Measurements from ENCODE around the gene NF2.
"Not testable (repeated sequence)": the region's sequence is repeated elsewhere in the genome, so short reads cannot be mapped to it uniquely, and the experiment has no call there.

The NF2 gene

DNA sequence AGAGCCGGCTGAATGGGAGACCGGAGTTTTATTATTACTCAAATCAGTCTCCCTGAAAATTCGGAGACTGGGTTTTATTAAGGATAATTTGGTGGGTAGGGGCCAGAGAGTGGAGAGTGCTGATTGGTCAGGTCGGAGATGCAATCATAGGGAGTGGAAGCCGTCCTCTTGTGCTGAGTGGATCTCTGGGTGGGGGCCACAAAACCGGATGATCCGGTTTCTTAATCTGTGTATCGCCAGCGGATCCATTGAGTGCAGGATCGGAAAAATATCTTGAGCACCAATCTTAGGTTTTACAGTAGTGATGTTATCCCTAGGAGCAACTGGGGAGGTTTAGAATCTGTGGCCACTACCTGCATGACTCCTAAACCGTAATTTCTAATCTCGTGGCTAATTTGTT, 21.6 kb upstream of the NF2 start:
- no peak for DNase-seq (ENCODE audit: low read depth)
- H3K4me3 ChIP-seq (ENCODE audit: control insufficient read depth, low read depth, low read length): no peak overlapping the region
- TF ChIP-seq, protein P1, sequence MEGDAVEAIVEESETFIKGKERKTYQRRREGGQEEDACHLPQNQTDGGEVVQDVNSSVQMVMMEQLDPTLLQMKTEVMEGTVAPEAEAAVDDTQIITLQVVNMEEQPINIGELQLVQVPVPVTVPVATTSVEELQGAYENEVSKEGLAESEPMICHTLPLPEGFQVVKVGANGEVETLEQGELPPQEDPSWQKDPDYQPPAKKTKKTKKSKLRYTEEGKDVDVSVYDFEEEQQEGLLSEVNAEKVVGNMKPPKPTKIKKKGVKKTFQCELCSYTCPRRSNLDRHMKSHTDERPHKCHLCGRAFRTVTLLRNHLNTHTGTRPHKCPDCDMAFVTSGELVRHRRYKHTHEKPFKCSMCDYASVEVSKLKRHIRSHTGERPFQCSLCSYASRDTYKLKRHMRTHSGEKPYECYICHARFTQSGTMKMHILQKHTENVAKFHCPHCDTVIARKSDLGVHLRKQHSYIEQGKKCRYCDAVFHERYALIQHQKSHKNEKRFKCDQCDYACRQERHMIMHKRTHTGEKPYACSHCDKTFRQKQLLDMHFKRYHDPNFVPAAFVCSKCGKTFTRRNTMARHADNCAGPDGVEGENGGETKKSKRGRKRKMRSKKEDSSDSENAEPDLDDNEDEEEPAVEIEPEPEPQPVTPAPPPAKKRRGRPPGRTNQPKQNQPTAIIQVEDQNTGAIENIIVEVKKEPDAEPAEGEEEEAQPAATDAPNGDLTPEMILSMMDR (IDR thresholded peaks at IDR 0.05; ENCODE audit: control insufficient read depth, insufficient read depth, low read depth, low read length, missing control alignments): no peak

DNA sequence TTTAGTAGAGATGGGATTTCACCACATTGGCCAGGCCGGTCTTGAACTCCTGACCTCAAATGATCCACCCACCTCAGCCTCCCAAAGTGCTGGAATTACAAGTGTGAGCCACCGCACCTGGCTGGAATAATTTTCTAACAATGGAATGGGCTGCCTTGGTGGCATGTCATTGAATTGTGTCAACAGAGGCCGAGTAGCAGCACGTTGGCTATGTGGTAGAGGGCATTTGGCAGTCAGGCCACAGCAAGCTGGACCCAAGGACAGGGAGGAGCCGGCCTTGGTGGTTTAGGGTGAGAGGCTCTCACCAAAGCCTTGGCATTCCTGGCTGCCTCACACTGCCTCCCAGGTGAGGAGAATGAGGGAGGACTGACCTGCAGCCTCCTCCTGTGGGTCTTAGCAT, 18.5 kb upstream of the NF2 start:
- no peak overlapping the region for H3K4me3 ChIP-seq (ENCODE audit: control insufficient read depth, low read depth, low read length)
- TF ChIP-seq, protein P1 (IDR thresholded peaks at IDR 0.05; ENCODE audit: control insufficient read depth, insufficient read depth, low read depth, low read length, missing control alignments): no peak
- no peak for DNase-seq (ENCODE audit: low read depth)

DNA sequence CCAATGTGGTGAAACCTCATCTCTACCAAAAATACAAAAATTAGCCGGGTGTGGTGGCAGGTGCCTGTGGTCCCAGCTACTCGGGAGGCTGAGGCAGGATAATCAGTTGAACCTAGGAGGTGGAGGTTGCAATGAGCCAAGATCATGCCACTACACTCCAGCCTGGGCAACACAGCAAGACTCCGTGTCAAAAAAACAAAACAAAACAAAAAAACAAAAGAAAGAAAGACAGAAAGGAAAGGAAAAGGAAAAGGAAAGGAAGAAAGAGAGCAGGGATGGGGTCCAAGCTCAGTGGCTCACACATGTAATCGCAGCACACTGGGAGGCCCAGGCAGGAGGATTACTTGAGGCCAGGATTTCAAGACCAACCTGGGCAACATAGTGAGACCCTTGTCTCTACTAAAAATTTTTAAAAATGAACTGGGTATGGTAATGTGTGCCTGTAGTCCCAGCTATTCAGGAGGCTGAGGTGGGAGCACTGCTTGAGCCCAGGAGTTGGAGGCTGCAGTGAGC, 17.2 kb upstream of the NF2 start:
- not testable (repeated sequence) for H3K4me3 ChIP-seq (ENCODE audit: control insufficient read depth, low read depth, low read length); DNase-seq (ENCODE audit: low read depth)

GRCh38 chr22:29587938-29588699, 15.3 kb upstream of the NF2 start:
- DNase-seq (ENCODE audit: low read depth): peak; percentile 75
- H3K4me3 ChIP-seq (ENCODE audit: control insufficient read depth, low read depth, low read length): no peak overlapping the region
- TF ChIP-seq, protein P1 (IDR thresholded peaks at IDR 0.05; ENCODE audit: control insufficient read depth, insufficient read depth, low read depth, low read length, missing control alignments): no peak

GRCh38 chr22:29593923-29594322, 9.5 kb upstream of the NF2 start:
- H3K4me3 ChIP-seq (ENCODE audit: control insufficient read depth, low read depth, low read length): no peak overlapping the region
- TF ChIP-seq, protein P1 (IDR thresholded peaks at IDR 0.05; ENCODE audit: control insufficient read depth, insufficient read depth, low read depth, low read length, missing control alignments): no peak
- no peak for DNase-seq (ENCODE audit: low read depth)

GRCh38 chr22:29594447-29594846, 9.0 kb upstream of the NF2 start:
- not testable (repeated sequence) for DNase-seq (ENCODE audit: low read depth); H3K4me3 ChIP-seq (ENCODE audit: control insufficient read depth, low read depth, low read length)

- no peak overlapping the region for H3K4me3 ChIP-seq (ENCODE audit: control insufficient read depth, low read depth, low read length)
- TF ChIP-seq, protein P1 (IDR thresholded peaks at IDR 0.05; ENCODE audit: control insufficient read depth, insufficient read depth, low read depth, low read length, missing control alignments): no peak
- DNase-seq (ENCODE audit: low read depth): no peak
Measured at GRCh38 chr22:29596408-29596807, 7.0 kb upstream of the NF2 start.

DNA sequence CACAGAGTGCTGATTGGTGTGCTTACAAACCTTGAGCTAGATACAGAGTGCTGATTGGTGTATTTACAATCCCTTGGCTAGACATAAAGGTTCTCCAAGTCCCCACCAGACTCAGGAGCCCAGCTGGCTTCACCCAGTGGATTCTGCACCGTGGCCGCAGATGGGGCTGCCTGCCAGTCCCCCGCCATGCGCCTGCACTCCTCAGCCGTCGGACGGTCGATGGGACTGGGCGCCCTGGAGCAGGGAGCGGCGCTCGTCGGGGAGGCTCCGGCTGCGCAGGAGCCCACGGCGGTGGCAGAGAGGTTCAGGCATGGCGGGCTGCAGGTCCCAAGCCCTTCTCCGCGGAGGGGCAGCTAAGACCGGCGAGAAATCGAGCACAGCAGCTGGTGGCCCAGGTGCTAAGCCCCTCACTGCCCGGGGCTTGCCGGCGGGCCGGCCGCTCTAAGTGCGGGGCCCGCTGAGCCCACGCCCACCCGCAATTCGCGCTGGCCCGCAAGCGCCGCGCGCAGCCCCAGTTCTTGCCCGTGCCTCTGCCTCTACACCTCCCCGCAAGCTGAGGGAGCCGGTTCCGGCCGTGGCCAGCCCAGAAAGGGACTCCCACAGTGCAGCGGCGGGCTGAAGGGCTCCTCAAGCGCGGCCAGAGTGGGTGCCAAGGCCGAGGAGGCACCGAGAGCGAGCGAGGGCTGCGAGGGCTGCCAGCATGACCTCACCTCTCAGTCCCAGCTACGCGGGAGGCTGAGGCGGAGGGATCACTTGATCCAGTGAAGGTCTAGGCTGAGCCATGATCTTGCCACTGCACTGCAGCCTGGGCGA, 5.4 kb upstream of the NF2 start:
- DNase-seq (ENCODE audit: low read depth); H3K4me3 ChIP-seq (ENCODE audit: control insufficient read depth, low read depth, low read length): not testable (repeated sequence)

All from AG09309 (cell line).